NOMO-1 (cell line): ENCODE results near the gene DLGAP1.
"Not testable (repeated sequence)": the region's sequence is repeated elsewhere in the genome, so short reads cannot be mapped to it uniquely, and the experiment has no call there.

Source experiments
- DNase-seq, 2 experiments: peaks; one replicate each; lab custom pipeline; 2025; ENCODE audit not compliant: unreplicated experiment in 2 of 2; lab: John Stamatoyannopoulos, UW

The DLGAP1 gene

GRCh38 chr18:4455113-4455811, at the start of gene DLGAP1:
Gene DLGAP1, minus strand, starts transcription at chr18:4455307.
- no peak for DNase-seq

GRCh38 chr18:4494703-4495284, 39.7 kb upstream of the DLGAP1 start:
- not testable (repeated sequence) for DNase-seq

- no peak for DNase-seq
These were observed 13.4 kb upstream of the DLGAP1 start for GRCh38 chr18:4468511-4468910.

- no peak for DNase-seq
These were observed 482 bp downstream of the DLGAP1 start for GRCh38 chr18:4454537-4455112.

GRCh38 chr18:4453874-4454536, 1.1 kb downstream of the DLGAP1 start:
- DNase-seq = no peak

- DNase-seq = no peak
These were observed 1.6 kb downstream of the DLGAP1 start for GRCh38 chr18:4453567-4453873.

GRCh38 chr18:4450065-4450658, 4.9 kb downstream of the DLGAP1 start:
- no peak for DNase-seq

GRCh38 chr18:4445902-4446301, 9.2 kb downstream of the DLGAP1 start:
- no peak for DNase-seq

- no peak for DNase-seq
These were observed 10.8 kb downstream of the DLGAP1 start for GRCh38 chr18:4444306-4444705.

GRCh38 chr18:4441098-4441497, 14.0 kb downstream of the DLGAP1 start:
- no peak for DNase-seq

- DNase-seq = no peak
These were observed 16.2 kb downstream of the DLGAP1 start for GRCh38 chr18:4438938-4439337.

- no peak for DNase-seq
These were observed 21.4 kb downstream of the DLGAP1 start for GRCh38 chr18:4433717-4434116.

- DNase-seq = no peak
These were observed 24.3 kb downstream of the DLGAP1 start for GRCh38 chr18:4430836-4431235.

GRCh38 chr18:4417714-4418113, 37.4 kb downstream of the DLGAP1 start:
- no peak for DNase-seq

GRCh38 chr18:4416976-4417375, 38.1 kb downstream of the DLGAP1 start:
- DNase-seq = no peak

GRCh38 chr18:4412286-4412685, 42.8 kb downstream of the DLGAP1 start:
- DNase-seq = no peak

GRCh38 chr18:4406856-4407255, 48.3 kb downstream of the DLGAP1 start:
- DNase-seq = no peak

- no peak for DNase-seq
These were observed 49.1 kb downstream of the DLGAP1 start for GRCh38 chr18:4405965-4406364.

- no peak for DNase-seq
These were observed 51.3 kb downstream of the DLGAP1 start for GRCh38 chr18:4403836-4404235.

- DNase-seq = no peak
These were observed 54.2 kb downstream of the DLGAP1 start for GRCh38 chr18:4400911-4401310.

- no peak for DNase-seq
These were observed 55.2 kb downstream of the DLGAP1 start for GRCh38 chr18:4399929-4400328.

- DNase-seq = peak in 1 of 2 experiments; percentile 6
These were observed 60.4 kb downstream of the DLGAP1 start for GRCh38 chr18:4394700-4395099.
